Endothelial cell of umbilical vein (primary cell): Measurements from ENCODE around the gene CARD14. TPM values are rescaled to one million over a fixed set of nuclear protein-coding genes. Genes with fewer than 3 reads are reported as not detected.
A peak's percentile ranks its signal among the peaks of the same experiment; 100 is the strongest.

Source experiments
- Bru-seq: library from RNA; stranded (reverse); fragments of 400-500 nt; gene quantifications from one replicate; lab custom pipeline; 2021; lab: Mats Ljungman, UMichigan
- BruChase-seq, 2 experiments: library from RNA; stranded (reverse); fragments of 400-500 nt; gene quantifications; one replicate each; lab custom pipeline; 2021; lab: Mats Ljungman, UMichigan
- BruUV-seq: library from RNA; stranded (reverse); fragments of 400-500 nt; replicated peaks from 2 replicates; lab custom pipeline; 2021; lab: Mats Ljungman, UMichigan
- CTCF ChIA-PET: fragments of 300-600, 350-600 bp; sonication (Branson Sonifier 250); formaldehyde crosslinking; loops from one replicate; lab custom pipeline; 2021; ENCODE audit warnings: antibody characterized with exemption, inconsistent platforms; lab: Charles Lee
- POLR2A ChIA-PET: fragments of 300-600, 350-600 bp; sonication (Branson Sonifier 250); formaldehyde crosslinking; loops from one replicate; lab custom pipeline; 2021; ENCODE audit warnings: antibody characterized with exemption, inconsistent platforms; lab: Charles Lee
- DNase-seq: peaks from one replicate; pipeline ENCODE4 v3.0.0-alpha.2; 2011; ENCODE audit warnings: low read depth, low spot score
- FAIRE-seq: peaks from 2 replicates; lab custom pipeline; 2011; peaks lifted over from hg19 to GRCh38; lab: Jason Lieb, UNC
- H2AFZ ChIP-seq: 2 replicates; pipeline ENCODE4 v1.6.0; 2012; ENCODE audit warnings: low read depth, low read length, control low read depth, inconsistent platforms
- H3K27ac ChIP-seq: 2 replicates; pipeline ENCODE4 v1.5.1; 2011; ENCODE audit warnings: low read depth, mild to moderate bottlenecking, control low read depth, low read length, moderate library complexity; ENCODE audit not compliant: insufficient read depth
- H3K27me3 ChIP-seq, 2 experiments: 2 replicates each; pipeline versions ENCODE4 v1.6.0 to v1.6.1; 2011; ENCODE audit warnings: low read length in 2 of 2, mixed read lengths in 1 of 2; ENCODE audit not compliant: control insufficient read depth in 2 of 2, insufficient read depth in 2 of 2
- H3K36me3 ChIP-seq, 2 experiments: 2 replicates in 1 of 2; 3 replicates in 1 of 2; pipeline ENCODE4 v1.5.1; 2011; ENCODE audit warnings: low read length in 2 of 2, mild to moderate bottlenecking in 1 of 2, moderate library complexity in 1 of 2; ENCODE audit not compliant: control insufficient read depth in 2 of 2, insufficient read depth in 2 of 2; ENCODE audit errors: extremely low read depth in 1 of 2
- H3K4me1 ChIP-seq: 3 replicates; pipeline ENCODE4 v1.5.1; 2011; ENCODE audit warnings: mild to moderate bottlenecking, low read length; ENCODE audit not compliant: control insufficient read depth, insufficient read depth; ENCODE audit errors: extremely low read depth
- H3K4me2 ChIP-seq: 2 replicates; pipeline ENCODE4 v1.6.1; 2011; ENCODE audit warnings: low read length, control low read depth, mixed read lengths; ENCODE audit not compliant: insufficient read depth
- H3K4me3 ChIP-seq, 3 experiments: fragments of 200-600 bp in 1 of 3; sonication (generic), shearing (Covaris generic) in 1 of 3; replicated peaks in 1 of 3; 2 replicates each; pipeline ENCODE4 v1.5.1; 2011 to 2016; ENCODE audit warnings: control low read depth in 3 of 3, low read length in 3 of 3, mild to moderate bottlenecking in 2 of 3, inconsistent platforms in 1 of 3, low read depth in 1 of 3, moderate library complexity in 1 of 3; ENCODE audit not compliant: insufficient read depth in 1 of 3
- H3K79me2 ChIP-seq: 2 replicates; pipeline ENCODE4 v1.6.0; 2012; ENCODE audit warnings: low read length, inconsistent platforms; ENCODE audit not compliant: control insufficient read depth, insufficient read depth
- H3K9ac ChIP-seq: replicated peaks from 2 replicates; pipeline ENCODE3; 2011; ENCODE audit warnings: low read length, control low read depth; ENCODE audit not compliant: insufficient read depth; ENCODE audit errors: extremely low read depth
- H3K9me1 ChIP-seq: replicated peaks from 3 replicates; pipeline ENCODE4 v1.6.0; 2011; ENCODE audit warnings: mild to moderate bottlenecking, low read length; ENCODE audit not compliant: control insufficient read depth, insufficient read depth; ENCODE audit errors: extremely low read depth
- H3K9me3 ChIP-seq: replicated peaks from 2 replicates; pipeline ENCODE4 v1.5.1; 2012; ENCODE audit warnings: low read length, inconsistent platforms; ENCODE audit not compliant: control insufficient read depth, insufficient read depth
- H4K20me1 ChIP-seq: replicated peaks from 2 replicates; pipeline ENCODE3; 2011; ENCODE audit warnings: mild to moderate bottlenecking, low read length; ENCODE audit not compliant: control insufficient read depth, insufficient read depth; ENCODE audit errors: extremely low read depth
- JUN ChIP-seq: IDR thresholded peaks from 2 replicates; pipeline ENCODE4 v1.6.1; 2011; ENCODE audit warnings: borderline replicate concordance, low read depth; ENCODE audit not compliant: insufficient read length, insufficient read depth
- MYC ChIP-seq: IDR thresholded peaks from one replicate; pipeline ENCODE4 v1.6.1; 2011; ENCODE audit warnings: mild to moderate bottlenecking, low read depth, low read length
- POLR2A ChIP-seq: IDR thresholded peaks from 2 replicates; pipeline ENCODE4 v1.6.1; 2012; ENCODE audit warnings: low read depth, mild to moderate bottlenecking, control low read depth, low read length
- dilution Hi-C: fragments of 300-500 bp; cut with MboI; formaldehyde crosslinking; loops from one replicate; pipeline ENCODE4 v1.15.0; 2019; ENCODE audit warnings: low sequenced_read_pairs; ENCODE audit not compliant: extremely low pct_ligation_motif_present
- intact Hi-C: fragments of 100-400 bp; cut with micrococcal nuclease; formaldehyde crosslinking; loops from one replicate; pipeline ENCODE4 v1.10.0; 2022
- long read RNA-seq: library from polyadenylated mRNA; stranded (forward); transcript quantifications from one replicate; pipeline ENCODE4 v2.0.0, GENCODE V29; 2021
- polyA minus RNA-seq, 3 experiments: library from RNA; depleted of rRNA, polyadenylated mRNA; stranded (reverse); fragments of >200 nt; gene quantifications; 1 replicate in 1 of 3; 2 replicates in 2 of 3; pipeline ENCODE4 v1.2.3, GENCODE V29; 2011
- polyA plus RNA-seq, 4 experiments: library from polyadenylated mRNA; depleted of rRNA in 3 of 4; stranded (reverse) in 3 of 4; unstranded in 1 of 4; fragments of >200 nt; gene quantifications; 2 replicates each; pipeline versions ENCODE4 v1.2.1 to v1.2.3, GENCODE V29; 2011 to 2012; ENCODE audit warnings: missing spikeins in 1 of 4
- total RNA-seq: library from RNA; stranded (reverse); gene quantifications from 2 replicates; pipeline ENCODE4 v1.2.3, GENCODE V29; 2021

CARD14 gene
- not detected in 2 replicates for total RNA-seq
- polyA plus RNA-seq, result not detected in 2 replicates
- not detected in 2 replicates for polyA plus RNA-seq (2011; cell fraction: cytosol; rRNA removed)
- polyA plus RNA-seq (2011; cell fraction: nucleus; rRNA removed), result 0.11 TPM in 1 of 2 replicates, not detected in the other
- 0.16 and 0.27 TPM in 2 replicates for polyA plus RNA-seq (2012)
- not detected in 2 replicates for polyA minus RNA-seq
- 3.8 TPM for polyA minus RNA-seq (2011; cell fraction: cytosol; rRNA and poly(A)+ RNA removed)
- polyA minus RNA-seq (2011; cell fraction: nucleus; rRNA and poly(A)+ RNA removed), result 0.19 TPM in 1 of 2 replicates, not detected in the other
- Bru-seq, nascent RNA, result not detected
- BruChase-seq, experiment 1, labeled RNA remaining after a 6-hour chase, result percentile 10 among the genes with signal in this experiment
- percentile 3 among the genes with signal in this experiment for BruChase-seq, experiment 2, labeled RNA remaining after a 2-hour chase
- long read RNA-seq, partial matches to known transcripts, result 0 of 2 reads
- long read RNA-seq, other reads (novel, unspliced or antisense), result 2 of 2 reads

- no peak for TF ChIP-seq MYC
- BruUV-seq, result no TSS peak
- Histone ChIP-seq H3K79me2 (no peaks in the 10 kb centered on the region), H3K9me1 (no peaks in the 10 kb centered on the region), H3K4me1 (no peaks in the 10 kb centered on the region), H3K4me3 (no peak within 1 kb of the TSS), H3K27me3 (peaks cover 4% of the 10 kb centered on the region in 2 experiments), H3K4me2 (no peak within 1 kb of the TSS), H3K27ac (no peak within 1 kb of the TSS), H3K9me3 (no peaks in the 10 kb centered on the region), H3K9ac (no peak within 1 kb of the TSS), H4K20me1 (no peaks in the 10 kb centered on the region), H2AFZ (no peak within 1 kb of the TSS), H3K36me3 (no peaks in the 10 kb centered on the region)
- POLR2A ChIA-PET, result no interaction called here
- dilution Hi-C loops (no loop called here), intact Hi-C loops (no loop called here)
- CTCF ChIA-PET, result no interaction called here
- no peak for FAIRE-seq
- DNase-seq, result no peak
Observed at GRCh38 chr17:80169784-80170500, at the start of gene CARD14. CARD14 (plus strand) TSS chr17:80170030; CDS start chr17:80181439, 11,409 bp downstream.

GRCh38 chr17:80122026-80122575 lies 47.7 kb upstream of the CARD14 start:
- Histone ChIP-seq H3K9me1 (no peaks in the 10 kb centered on the region), H3K79me2 (no peaks in the 10 kb centered on the region), H3K4me2 (no peak overlapping the region), H3K4me3 (no peak overlapping the region), H3K36me3 (no peaks in the 10 kb centered on the region), H4K20me1 (no peaks in the 10 kb centered on the region), H2AFZ (no peak overlapping the region), H3K4me1 (no peaks in the 10 kb centered on the region), H3K27ac (no peak overlapping the region), H3K9me3 (no peaks in the 10 kb centered on the region), H3K27me3 (peaks cover 11 to 15% of the 10 kb centered on the region in 2 experiments), H3K9ac (no peak overlapping the region)
- CTCF ChIA-PET, result interaction anchor here (1.2 to 1.7 kb wide), 2 partner anchors 21 to 115 kb away, joined by 3 to 9 read pairs; partner anchors contain the start of gene GAA
- BruUV-seq, result no TSS peak
- intact Hi-C loops, result loop anchor here (5.0 kb wide), 1 partner anchor 115 kb away; no protein-coding TSS in a partner anchor
- dilution Hi-C loops, result no loop called here
- TF ChIP-seq JUN, result no peak
- TF ChIP-seq POLR2A, result no peak
- POLR2A ChIA-PET, result no interaction called here
- DNase-seq, result no peak
- FAIRE-seq, result no peak
